ENCODE measurements around the gene ACVRL1.

ACVRL1 gene

DNA sequence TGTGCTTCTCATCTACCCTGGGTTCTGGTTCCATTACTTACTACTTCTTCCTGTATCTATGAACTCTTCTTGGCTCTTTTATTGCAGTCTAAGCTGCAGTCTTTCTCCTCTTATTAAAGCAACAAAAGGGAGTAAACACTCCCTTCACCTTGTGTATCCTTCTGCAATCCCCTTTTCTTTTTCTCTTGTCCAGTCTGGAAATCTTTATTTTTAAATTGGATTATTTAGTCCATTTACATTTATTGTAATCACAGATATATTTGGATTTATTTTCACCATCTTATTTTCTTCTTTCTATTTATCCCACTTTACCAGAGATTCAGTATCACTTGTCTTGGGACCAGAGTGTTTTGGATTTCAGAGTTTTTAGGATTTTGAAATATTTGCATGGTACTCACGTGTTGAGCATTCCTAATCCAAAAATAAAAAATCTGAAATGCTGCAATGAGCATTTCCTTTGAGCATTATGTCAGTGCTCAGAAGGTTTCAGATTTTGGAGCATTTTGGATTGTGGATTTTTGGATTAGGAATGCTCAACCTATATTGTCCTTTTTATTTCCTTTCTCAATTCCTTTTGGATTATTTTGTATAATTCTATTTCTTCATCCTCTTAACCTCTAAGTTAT lies 37.4 kb downstream of the ACVRL1 start:
- DNase-seq = no peak

GRCh38 chr12:51947246-51947996 lies 40.1 kb downstream of the ACVRL1 start:
- no peak for DNase-seq

DNA sequence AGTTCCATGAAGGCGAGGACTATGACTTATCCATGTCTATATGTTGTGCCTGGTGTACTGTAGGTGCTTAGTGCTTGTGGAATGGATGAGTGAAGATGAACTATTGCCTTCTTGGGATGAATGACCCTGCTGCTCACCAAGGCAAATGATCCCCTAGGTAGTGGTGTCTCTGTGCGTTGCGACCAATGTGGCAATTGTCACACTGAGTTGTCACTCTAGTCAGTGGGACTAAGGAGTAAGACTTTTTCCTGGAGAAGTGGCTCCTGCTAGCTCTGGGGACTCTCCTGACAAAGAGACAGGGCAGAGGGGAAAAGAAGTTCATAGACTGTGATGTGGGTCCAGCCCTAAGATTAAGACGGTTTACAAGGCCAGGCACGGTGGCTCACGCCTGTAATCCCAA lies 40.8 kb downstream of the ACVRL1 start:
- no peak for DNase-seq

DNA sequence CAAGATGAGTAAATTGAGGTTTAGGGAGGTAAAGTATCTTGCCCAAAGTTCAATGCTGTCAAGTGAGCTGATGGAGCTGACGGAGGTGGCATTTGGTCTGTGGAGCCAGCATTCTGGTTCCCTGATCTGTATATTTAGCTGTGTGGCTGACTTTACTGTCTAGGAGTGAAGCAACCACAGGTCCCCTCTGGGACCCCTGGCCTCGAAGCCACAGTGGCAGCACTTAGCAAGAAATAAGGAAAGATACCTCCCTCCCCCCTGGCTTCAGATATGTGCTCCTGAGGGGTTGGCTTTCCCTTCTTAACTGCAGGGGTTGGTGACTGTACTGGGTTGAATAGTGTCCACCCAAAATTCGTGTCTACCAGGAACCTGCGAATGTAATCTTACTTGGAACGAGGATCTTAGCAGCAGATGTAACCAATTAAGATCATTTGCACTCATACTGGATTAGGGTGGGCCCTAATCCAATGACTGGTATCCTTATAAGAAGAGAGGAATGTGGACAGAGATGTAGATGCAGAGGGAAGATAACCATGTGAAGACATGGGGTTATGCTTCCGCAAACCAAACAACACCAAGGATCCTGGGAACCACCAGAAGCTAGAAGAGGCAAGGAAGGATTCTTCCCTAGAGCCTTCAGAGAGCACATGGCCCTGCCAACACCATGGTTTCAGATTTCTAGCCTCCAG lies 42.2 kb downstream of the ACVRL1 start:
- no peak for DNase-seq

GRCh38 chr12:51950682-51951198 lies 43.4 kb downstream of the ACVRL1 start:
- no peak for DNase-seq

- DNase-seq = peak; percentile 79
Observed at GRCh38 chr12:51951199-51951842, 44.0 kb downstream of the ACVRL1 start, which contains the start of gene ACVR1B. Gene ACVR1B (plus strand): TSS chr12:51951699. CDS start chr12:51951744, 45 bp downstream.

DNA sequence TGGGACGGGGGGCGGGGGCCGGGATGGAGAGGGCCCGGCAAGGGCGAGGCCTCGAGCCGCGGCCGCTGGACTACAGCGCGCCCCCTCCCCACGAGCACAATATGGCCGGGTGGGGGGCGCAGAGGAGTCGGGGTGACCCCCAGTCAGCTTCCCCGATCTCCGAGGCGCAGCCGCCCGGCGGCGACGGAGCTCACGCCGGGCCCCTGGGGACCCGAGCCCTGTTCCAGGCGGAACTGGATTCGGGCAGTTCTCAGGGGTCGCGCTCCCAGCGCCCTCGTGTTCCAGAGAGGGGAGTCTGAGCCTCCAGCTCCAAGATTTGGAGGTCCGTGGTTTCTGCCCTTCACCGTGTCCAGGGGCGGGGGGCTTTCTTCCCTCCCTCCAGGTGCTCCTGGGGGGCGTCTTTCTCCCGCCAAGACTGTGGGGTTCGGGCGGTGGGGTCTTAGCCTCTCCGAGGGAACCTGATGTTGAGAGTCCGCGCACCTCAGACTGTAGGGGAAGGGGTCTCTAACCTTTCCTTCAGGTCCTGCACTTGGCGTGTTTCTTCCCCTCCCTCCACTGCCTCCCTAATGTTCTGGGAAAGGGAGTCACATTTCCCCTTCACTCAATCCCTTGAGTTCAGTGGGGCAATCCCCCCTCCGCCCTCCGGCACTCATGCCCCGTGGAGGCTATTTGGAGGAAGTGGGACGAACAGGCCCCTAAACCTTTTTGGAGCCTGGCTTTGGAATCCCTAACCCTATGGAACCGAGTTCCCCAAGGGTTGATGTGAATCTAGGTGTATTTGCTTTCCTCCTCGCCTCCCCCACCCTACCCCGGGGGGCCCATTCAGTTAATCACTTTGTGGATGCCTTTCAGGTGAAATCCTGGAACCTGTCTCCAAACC lies 44.8 kb downstream of the ACVRL1 start:
- DNase-seq = no peak

DNA sequence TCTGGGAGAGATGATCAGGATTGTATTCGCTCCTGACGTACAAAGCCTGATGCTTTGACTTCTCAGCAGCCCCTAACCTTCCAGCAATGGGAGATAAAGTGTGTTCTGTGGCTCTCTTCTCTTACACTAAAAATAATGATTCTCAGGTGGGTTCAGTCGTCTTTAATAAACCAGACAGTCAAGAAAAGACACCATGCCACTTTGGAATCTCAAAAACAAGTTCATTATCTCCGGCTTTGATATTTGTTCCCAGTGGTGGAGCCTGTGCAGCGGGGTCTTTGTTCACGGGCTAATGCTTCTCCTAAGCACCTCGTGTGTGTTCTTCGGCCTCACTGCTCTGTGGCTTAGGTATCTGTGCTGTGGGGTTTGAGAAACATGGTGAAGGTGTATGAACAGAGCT lies 45.8 kb downstream of the ACVRL1 start:
- DNase-seq = no peak

DNA sequence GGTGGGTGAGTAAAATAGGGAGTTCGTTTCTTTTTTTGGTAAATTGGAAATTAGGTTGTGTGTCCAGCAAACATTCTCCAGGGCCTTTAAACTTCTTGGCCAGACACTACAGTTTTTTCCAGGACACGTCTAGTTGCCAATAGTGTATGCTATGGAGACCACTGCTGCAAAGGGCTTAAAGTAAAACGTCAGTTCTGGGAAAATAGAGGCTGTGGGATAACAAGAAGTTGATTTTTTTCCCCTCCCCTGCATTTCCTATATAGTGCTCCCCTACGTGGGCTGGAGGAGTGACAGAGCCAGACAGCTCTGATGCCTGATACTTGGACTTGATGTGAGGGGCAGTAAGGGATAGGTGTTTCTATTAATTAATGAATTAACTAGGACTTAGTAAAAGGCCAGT lies 46.6 kb downstream of the ACVRL1 start:
- DNase-seq = no peak

GRCh38 chr12:51954561-51955361 lies 47.5 kb downstream of the ACVRL1 start:
- no peak for DNase-seq

DNA sequence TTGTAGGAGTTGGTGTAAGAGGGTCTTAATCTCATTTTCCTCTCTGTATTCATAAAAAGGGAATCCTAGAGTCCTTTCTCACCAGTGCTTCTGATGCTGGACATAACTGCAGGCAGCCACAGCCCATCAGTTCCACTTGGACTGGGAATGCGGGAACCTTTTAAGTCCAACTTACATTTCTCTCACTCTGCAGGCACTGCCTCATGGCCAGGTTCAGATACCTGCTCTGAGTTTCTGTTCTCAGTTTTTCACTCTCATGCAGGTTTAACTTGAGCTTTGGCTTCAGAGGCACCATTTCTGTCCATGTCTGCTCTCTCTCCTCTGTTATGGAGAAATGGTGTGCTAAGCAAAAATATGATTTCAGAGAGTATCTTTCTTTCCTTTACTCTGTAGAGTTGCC lies 48.4 kb downstream of the ACVRL1 start:
- DNase-seq = no peak

GRCh38 chr12:51958542-51958941 lies 51.2 kb downstream of the ACVRL1 start:
- DNase-seq = no peak

DNA sequence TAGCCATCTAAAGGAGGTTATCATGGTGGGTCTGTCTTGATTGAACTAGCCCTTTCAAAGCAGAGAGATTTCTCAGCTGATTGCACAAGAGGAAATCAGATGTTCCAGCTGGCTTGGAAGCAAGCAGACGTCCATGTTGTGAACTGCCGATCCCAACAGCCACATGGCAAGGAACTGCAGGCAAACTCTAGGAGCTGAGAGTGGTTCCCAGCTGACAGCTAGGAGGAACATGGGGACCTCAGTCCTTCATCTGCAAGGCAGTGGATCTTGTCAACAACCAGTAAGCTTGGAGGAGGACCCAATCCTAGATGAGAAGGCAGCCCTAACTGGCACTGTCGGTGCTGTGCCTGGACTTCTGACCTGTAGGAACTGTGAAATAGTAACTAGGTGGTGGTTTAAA lies 51.9 kb downstream of the ACVRL1 start:
- no peak for DNase-seq

GRCh38 chr12:51959921-51960320 lies 52.6 kb downstream of the ACVRL1 start:
- no peak for DNase-seq

GRCh38 chr12:51960488-51960887 lies 53.2 kb downstream of the ACVRL1 start:
- DNase-seq = no peak

- no peak for DNase-seq
Observed at GRCh38 chr12:51960890-51961289, 53.6 kb downstream of the ACVRL1 start.

GRCh38 chr12:51961834-51962233 lies 54.5 kb downstream of the ACVRL1 start:
- DNase-seq = no peak

DNA sequence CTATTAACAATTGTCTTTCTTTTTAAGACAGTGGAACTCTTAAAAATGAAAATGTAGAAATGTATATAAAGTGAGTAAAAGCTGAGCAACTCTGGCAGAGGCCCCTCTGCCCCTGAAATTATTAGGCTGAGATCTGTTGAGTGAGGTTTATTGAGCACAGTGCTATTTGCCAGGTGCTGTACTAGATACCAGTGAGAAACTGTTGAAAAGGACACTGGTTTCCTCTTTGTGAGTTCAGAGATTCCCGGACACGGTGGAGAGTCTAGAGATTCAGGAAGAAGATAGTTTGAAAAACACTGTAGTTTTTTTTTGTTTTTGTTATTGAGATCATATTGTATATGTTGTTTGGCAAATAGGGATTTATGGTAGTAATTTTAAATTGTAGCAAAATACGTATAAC lies 55.4 kb downstream of the ACVRL1 start:
- no peak for DNase-seq

DNA sequence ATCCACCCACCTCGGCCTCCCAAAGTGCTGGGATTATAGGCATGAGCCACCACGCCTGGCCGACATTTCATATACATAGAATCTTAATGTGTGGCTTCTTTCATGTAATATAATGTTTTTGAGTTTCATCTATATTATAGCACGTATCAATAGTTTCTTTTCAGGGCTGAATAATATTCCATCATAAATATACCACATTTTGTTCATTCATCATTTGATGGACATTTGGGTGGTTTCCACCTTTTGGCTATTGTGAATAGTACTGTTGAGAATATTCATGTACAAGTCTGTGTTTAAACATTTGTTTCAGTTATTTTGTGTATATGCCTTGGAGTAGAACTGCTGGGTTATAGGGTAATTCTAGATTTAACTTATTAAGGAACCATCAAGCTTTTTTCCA lies 56.2 kb downstream of the ACVRL1 start:
- DNase-seq = no peak

GRCh38 chr12:51969643-51970042 lies 62.3 kb downstream of the ACVRL1 start:
- no peak for DNase-seq

- DNase-seq = peak; percentile 44
Observed at GRCh38 chr12:51970904-51971646, 63.8 kb downstream of the ACVRL1 start.
